Left ventricle myocardium inferior (tissue), 1 donor: ENCODE data around the gene ST6GAL2. TPM values are rescaled to one million over a fixed set of nuclear protein-coding genes. Genes with fewer than 3 reads are reported as not detected.

Experiments used
- DNase-seq: peaks from one replicate; pipeline ENCODE4 v3.0.0-alpha.2; 2020
- H3K27ac ChIP-seq: fragments of 200-600 bp; replicated peaks from 2 replicates; pipeline ENCODE4 v1.8.0; 2021
- H3K27me3 ChIP-seq: fragments of 200-600 bp; 2 replicates; pipeline ENCODE4 v1.8.0; 2021; ENCODE audit warnings: low read depth
- H3K36me3 ChIP-seq: fragments of 200-600 bp; 2 replicates; pipeline ENCODE4 v1.8.0; 2021
- H3K4me1 ChIP-seq: fragments of 200-600 bp; 2 replicates; pipeline ENCODE4 v1.8.0; 2021
- H3K4me3 ChIP-seq: fragments of 200-600 bp; 2 replicates; pipeline ENCODE4 v1.8.0; 2021; ENCODE audit warnings: mild to moderate bottlenecking, moderate library complexity
- H3K9me3 ChIP-seq: fragments of 200-600 bp; replicated peaks from 2 replicates; pipeline ENCODE4 v1.8.0; 2021
- intact Hi-C: fragments of 100-400 bp; cut with micrococcal nuclease; formaldehyde crosslinking; loops from one replicate; pipeline ENCODE4 v1.11.0; 2022
- total RNA-seq: library from RNA; stranded (reverse); fragmentation: NEBNext Ultra II Directional; extraction: Animal tissue kit (Norgen Biotek cat#: 25700); gene quantifications from one replicate; pipeline ENCODE4 v1.2.1, GENCODE V29; 2021
- TF ChIP-seq, protein P1 (sequence below): fragments of 200-600 bp; IDR thresholded peaks from 2 replicates; pipeline ENCODE4 v1.8.0; 2021; ENCODE audit warnings: antibody characterized with exemption, mild to moderate bottlenecking, borderline replicate concordance
- donor health status: DM: no; HTN: yes; CAD: no; lungs with severe emphysema.

ST6GAL2 gene
- total RNA-seq, 1 donor from 2014 or later, result 0.41 TPM

DNA sequence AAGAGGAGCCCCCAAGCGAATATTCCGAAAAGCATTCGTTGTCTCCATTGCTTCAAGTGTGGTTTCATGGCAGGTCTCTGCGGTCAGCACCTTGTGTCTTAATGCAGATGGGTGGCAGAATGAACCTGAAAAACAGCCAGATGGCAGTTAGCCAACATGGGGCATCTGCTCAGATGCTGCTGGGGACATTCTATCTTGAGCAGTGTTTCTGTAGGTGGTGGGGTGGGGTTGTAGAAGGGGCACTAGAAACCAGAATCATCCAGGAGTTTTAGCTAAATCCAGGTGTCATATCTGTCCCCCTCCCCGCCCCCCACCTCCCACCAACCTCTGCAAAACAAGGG lies 42.1 kb downstream of the ST6GAL2 start:
- no peak overlapping the region for H3K27ac ChIP-seq
- no peaks in the 10 kb centered on the region for H3K27me3 ChIP-seq
- H3K36me3 ChIP-seq, result no peaks in the 10 kb centered on the region
- H3K4me1 ChIP-seq, result no peaks in the 10 kb centered on the region
- H3K9me3 ChIP-seq, result no peaks in the 10 kb centered on the region
- no peak overlapping the region for H3K4me3 ChIP-seq
- DNase-seq, result no peak
- TF ChIP-seq, protein P1, sequence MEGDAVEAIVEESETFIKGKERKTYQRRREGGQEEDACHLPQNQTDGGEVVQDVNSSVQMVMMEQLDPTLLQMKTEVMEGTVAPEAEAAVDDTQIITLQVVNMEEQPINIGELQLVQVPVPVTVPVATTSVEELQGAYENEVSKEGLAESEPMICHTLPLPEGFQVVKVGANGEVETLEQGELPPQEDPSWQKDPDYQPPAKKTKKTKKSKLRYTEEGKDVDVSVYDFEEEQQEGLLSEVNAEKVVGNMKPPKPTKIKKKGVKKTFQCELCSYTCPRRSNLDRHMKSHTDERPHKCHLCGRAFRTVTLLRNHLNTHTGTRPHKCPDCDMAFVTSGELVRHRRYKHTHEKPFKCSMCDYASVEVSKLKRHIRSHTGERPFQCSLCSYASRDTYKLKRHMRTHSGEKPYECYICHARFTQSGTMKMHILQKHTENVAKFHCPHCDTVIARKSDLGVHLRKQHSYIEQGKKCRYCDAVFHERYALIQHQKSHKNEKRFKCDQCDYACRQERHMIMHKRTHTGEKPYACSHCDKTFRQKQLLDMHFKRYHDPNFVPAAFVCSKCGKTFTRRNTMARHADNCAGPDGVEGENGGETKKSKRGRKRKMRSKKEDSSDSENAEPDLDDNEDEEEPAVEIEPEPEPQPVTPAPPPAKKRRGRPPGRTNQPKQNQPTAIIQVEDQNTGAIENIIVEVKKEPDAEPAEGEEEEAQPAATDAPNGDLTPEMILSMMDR, result no peak
- intact Hi-C loops, result no loop called here

DNA sequence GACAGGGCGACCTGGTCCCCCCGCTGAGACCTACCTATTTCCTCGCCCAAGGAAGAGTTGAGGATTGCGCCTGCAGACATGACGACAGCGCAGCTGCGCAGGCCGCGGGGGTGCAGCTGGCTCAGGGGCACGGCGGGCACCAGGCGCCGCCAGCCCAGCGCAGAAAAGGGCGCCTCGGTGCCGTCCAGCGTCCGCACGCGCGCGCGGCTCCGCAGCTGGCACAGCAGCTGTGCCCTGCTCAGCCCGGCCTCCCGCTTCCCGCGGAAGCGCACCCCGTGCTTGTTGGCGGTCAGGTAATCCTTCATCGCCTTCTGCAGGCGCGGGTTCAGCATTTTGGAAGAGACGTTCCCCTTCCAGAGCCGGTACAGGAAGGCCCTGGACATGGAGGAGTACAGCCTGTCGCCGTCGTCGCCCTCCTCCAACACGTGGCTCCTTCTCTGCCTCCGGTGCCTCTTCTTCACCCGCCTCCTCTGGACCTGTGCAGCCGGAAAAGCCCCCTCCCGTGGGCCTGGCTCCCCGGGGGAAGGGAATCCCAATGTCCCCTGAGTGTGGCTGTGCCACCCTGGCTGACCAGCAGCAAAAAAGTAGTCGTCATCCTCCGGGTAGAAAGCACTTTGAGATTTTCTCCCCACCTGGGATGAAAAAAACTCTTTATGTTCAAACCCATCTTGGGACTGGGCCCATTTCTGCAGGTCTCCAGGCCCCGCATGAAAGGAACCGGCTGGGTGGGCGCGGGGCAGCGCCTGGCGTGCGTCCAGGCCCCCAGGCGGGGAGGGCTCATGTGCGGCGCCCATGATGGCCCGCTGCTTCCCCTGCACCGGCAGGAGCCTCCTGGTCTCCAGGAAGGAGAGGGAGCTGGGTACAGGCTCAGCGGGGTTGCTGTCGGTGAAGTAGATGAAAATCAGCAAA lies 42.7 kb downstream of the ST6GAL2 start:
- Histone ChIP-seq H3K27me3 (no peaks in the 10 kb centered on the region), H3K27ac (no peak overlapping the region), H3K36me3 (no peaks in the 10 kb centered on the region), H3K4me1 (no peaks in the 10 kb centered on the region), H3K9me3 (no peaks in the 10 kb centered on the region), H3K4me3 (no peak overlapping the region)
- DNase-seq, result no peak
- TF ChIP-seq, protein P1, result no peak
- intact Hi-C loops, result no loop called here

DNA sequence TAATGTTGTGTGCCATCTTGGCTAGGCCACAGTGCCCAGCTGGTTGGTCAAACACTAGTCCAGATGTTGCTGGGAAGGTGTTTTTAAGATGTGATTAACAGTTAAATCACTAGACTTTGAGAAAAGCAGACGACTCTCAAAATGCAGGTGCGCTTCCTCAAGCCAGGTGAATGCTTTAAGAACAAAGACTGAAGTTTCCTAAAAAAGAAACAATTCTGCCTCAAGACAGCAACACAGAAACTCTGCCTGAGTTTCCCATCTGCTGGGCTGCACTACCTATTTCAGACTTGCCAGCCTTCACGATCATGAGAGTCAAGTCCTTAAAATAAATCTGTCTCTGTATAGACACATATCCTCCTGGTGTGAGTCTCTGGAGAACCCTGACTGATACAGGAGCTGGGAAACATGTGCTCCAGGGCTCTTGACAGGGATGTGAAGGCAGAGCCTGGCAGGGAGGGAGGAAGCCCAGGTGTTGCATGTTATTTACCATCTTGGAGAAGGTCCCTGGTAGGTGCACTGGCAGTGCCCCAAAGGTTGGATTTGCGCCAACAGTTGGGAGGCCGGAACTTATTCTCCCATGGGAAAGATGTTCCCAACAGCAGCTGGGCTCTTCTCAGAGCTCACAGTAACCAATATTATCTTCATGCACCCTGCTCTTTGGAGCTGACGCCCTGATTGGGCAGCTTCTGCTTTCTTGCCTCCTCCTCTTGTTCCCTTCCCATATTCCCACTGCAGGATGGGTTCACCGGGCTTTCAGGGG lies 43.9 kb downstream of the ST6GAL2 start:
- TF ChIP-seq, protein P1, result no peak
- no peak for DNase-seq
- no peaks in the 10 kb centered on the region for H3K9me3 ChIP-seq
- no peak overlapping the region for H3K4me3 ChIP-seq
- H3K27me3 ChIP-seq, result no peaks in the 10 kb centered on the region
- H3K4me1 ChIP-seq, result no peaks in the 10 kb centered on the region
- intact Hi-C loops, result no loop called here
- no peaks in the 10 kb centered on the region for H3K36me3 ChIP-seq
- no peak overlapping the region for H3K27ac ChIP-seq

DNA sequence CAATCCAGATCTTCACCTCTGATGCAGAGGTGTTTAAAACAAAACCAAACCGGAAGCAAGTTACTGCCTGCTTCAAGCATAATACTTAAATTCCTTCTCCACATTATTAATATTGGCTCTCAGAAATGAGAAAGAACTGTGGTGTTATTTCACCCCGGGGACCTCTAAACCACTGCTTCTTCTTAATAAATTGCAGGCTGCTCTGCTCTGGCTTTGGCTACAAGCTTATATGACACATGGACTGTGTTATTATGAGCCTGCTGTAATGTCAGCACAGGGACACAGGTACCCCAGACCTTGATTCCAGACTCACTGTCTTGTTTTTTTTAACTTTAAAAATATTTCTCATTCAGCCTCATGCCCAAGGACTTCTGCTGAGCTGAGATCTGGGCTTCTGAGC lies 45.1 kb downstream of the ST6GAL2 start:
- Histone ChIP-seq H3K27me3 (no peaks in the 10 kb centered on the region), H3K9me3 (no peaks in the 10 kb centered on the region), H3K4me1 (no peaks in the 10 kb centered on the region), H3K27ac (no peak overlapping the region), H3K36me3 (no peaks in the 10 kb centered on the region), H3K4me3 (no peak overlapping the region)
- DNase-seq, result no peak
- intact Hi-C loops, result no loop called here
- TF ChIP-seq, protein P1, result no peak

DNA sequence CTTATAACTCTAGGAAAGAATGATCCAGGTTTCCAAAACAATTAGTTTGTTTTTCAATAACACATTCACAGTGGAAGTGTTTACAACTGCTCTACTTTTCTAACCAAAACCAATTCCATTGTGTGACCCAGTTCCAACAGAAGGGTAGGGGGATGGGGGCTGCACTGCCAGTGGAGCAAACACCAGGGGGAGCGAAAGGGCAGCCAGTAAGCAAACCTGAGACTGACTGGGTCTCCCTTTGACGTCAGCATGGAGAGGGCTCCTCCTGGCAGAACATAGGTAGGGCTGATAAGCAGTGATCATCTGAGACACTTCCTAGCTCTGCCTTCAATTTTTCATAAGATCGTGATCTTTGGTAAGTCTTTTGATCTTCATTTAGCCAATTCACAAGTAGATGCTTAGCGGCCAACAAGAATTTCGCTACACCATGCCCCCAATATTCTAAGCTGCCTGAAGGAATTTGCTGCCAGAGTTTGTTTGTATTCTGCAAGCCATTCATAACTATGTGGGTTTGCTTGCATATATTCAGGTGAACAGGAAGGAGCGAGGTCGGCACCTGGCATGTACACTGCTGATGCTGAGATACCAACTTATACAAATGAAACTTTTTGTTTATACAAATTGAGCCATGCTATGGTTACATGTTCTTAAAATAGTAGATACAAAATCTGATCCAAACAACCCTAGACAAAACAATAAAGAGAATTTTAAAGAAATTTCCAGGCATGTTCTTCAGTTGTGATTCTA lies 45.9 kb downstream of the ST6GAL2 start:
- intact Hi-C loops, result no loop called here
- no peaks in the 10 kb centered on the region for H3K4me1 ChIP-seq
- H3K9me3 ChIP-seq, result no peaks in the 10 kb centered on the region
- no peaks in the 10 kb centered on the region for H3K36me3 ChIP-seq
- no peaks in the 10 kb centered on the region for H3K27me3 ChIP-seq
- no peak overlapping the region for H3K4me3 ChIP-seq
- no peak for DNase-seq
- TF ChIP-seq, protein P1, result peak; percentile 32
- H3K27ac ChIP-seq, result no peak overlapping the region
